SK-N-SH treated with all-trans-retinoic acid at 6 μM for 48 hours (cell line): ENCODE results near the gene DNAH8.

Experiments used
- ARNTL ChIP-seq: fragments of 450-650 bp; formaldehyde crosslinking; IDR thresholded peaks from 2 replicates; pipeline ENCODE4 v1.5.0; 2020; ENCODE audit warnings: low read depth, mild to moderate bottlenecking, moderate library complexity, borderline replicate concordance
- PPARA ChIP-seq: fragments of 250-450 bp; sonication (Bioruptor Pico); IDR thresholded peaks from 2 replicates; pipeline ENCODE4 v1.5.0; 2020; ENCODE audit warnings: mild to moderate bottlenecking, borderline replicate concordance
- RARB ChIP-seq: fragments of 250-450 bp; sonication (Bioruptor Pico); IDR thresholded peaks from 2 replicates; pipeline ENCODE4 v1.8.0; 2021; ENCODE audit warnings: mild to moderate bottlenecking, moderate library complexity
- ZC3H10 ChIP-seq: fragments of 250-450 bp; sonication (Bioruptor Pico); IDR thresholded peaks from 2 replicates; pipeline ENCODE4 v1.5.1; 2021; ENCODE audit warnings: mild to moderate bottlenecking, moderate library complexity
- ZFP30 ChIP-seq: fragments of 450-650 bp; formaldehyde crosslinking; IDR thresholded peaks from 2 replicates; pipeline ENCODE4 v1.5.0; 2022; ENCODE audit warnings: mild to moderate bottlenecking, moderate library complexity
- TF ChIP-seq, protein P1 (sequence below): fragments of 250-450 bp; sonication (Bioruptor Pico); IDR thresholded peaks from 2 replicates; pipeline ENCODE4 v1.8.0; 2020; ENCODE audit warnings: mild to moderate bottlenecking, moderate library complexity, borderline replicate concordance

GRCh38 chr6:38861926-38862401, 146.9 kb downstream of the DNAH8 start:
- TF ChIP-seq, protein P1, sequence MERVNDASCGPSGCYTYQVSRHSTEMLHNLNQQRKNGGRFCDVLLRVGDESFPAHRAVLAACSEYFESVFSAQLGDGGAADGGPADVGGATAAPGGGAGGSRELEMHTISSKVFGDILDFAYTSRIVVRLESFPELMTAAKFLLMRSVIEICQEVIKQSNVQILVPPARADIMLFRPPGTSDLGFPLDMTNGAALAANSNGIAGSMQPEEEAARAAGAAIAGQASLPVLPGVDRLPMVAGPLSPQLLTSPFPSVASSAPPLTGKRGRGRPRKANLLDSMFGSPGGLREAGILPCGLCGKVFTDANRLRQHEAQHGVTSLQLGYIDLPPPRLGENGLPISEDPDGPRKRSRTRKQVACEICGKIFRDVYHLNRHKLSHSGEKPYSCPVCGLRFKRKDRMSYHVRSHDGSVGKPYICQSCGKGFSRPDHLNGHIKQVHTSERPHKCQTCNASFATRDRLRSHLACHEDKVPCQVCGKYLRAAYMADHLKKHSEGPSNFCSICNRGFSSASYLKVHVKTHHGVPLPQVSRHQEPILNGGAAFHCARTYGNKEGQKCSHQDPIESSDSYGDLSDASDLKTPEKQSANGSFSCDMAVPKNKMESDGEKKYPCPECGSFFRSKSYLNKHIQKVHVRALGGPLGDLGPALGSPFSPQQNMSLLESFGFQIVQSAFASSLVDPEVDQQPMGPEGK (CRISPR knock-in tag): no peak
- TF ChIP-seq RARB (CRISPR knock-in tag) (no peak), ZFP30 (no peak), ARNTL (CRISPR knock-in tag) (no peak), ZC3H10 (CRISPR knock-in tag) (no peak), PPARA (CRISPR knock-in tag) (no peak)
